HG02678 (cell line): Measurements from ENCODE around the gene POLR1G.

Source experiments
- ATAC-seq: cut with Tn5 transposase; IDR thresholded peaks from one replicate; pipeline ENCODE4 v1.9.1; 2021; ENCODE audit warnings: mild to moderate bottlenecking, moderate library complexity; ENCODE audit not compliant: unreplicated experiment

Gene POLR1G

GRCh38 chr19:45443462-45444317 lies 37.2 kb downstream of the POLR1G start:
- no peak for ATAC-seq

- ATAC-seq: peak; percentile 50
Observed at GRCh38 chr19:45444318-45445041, 38.0 kb downstream of the POLR1G start.

GRCh38 chr19:45445139-45445538 lies 38.7 kb downstream of the POLR1G start:
- ATAC-seq: no peak

- no peak for ATAC-seq
Observed at GRCh38 chr19:45446295-45446694, 39.9 kb downstream of the POLR1G start.

GRCh38 chr19:45446944-45447343 lies 40.5 kb downstream of the POLR1G start:
- ATAC-seq: no peak

- ATAC-seq: no peak
Observed at GRCh38 chr19:45448425-45448756, 41.9 kb downstream of the POLR1G start.

GRCh38 chr19:45448887-45449299 lies 42.4 kb downstream of the POLR1G start:
- ATAC-seq: no peak

- no peak for ATAC-seq
Observed at GRCh38 chr19:45450012-45450333, 43.5 kb downstream of the POLR1G start.

GRCh38 chr19:45451131-45451849 lies 44.8 kb downstream of the POLR1G start:
- no peak for ATAC-seq

GRCh38 chr19:45451850-45452387 lies 45.5 kb downstream of the POLR1G start:
- ATAC-seq: no peak

GRCh38 chr19:45455707-45456499 lies 49.5 kb downstream of the POLR1G start:
- ATAC-seq: no peak

- ATAC-seq: no peak
Observed at GRCh38 chr19:45456500-45456815, 50.0 kb downstream of the POLR1G start.

GRCh38 chr19:45457776-45458175 lies 51.3 kb downstream of the POLR1G start:
- ATAC-seq: no peak
